Measurements from ENCODE around the gene SYPL2.

SYPL2 gene

GRCh38 chr1:109482791-109483671, 16.7 kb downstream of the SYPL2 start:
- H3K9me2 ChIP-seq (ENCODE audit: low read depth, low read length) = no peaks in the 10 kb centered on the region
- H2AFZ ChIP-seq (ENCODE audit: low read length) = peak overlapping the region; percentile 98; the same call in 1 of the 2 replicates
- no peak for TF ChIP-seq EZH2 (IDR thresholded peaks at IDR 0.05; ENCODE audit: borderline replicate concordance, low read length)
- TF ChIP-seq CTCF (IDR thresholded peaks at IDR 0.05; ENCODE audit: low read length) = peak; percentile 32; the same call in 1 of the 2 replicates
- peaks cover 23% of the 10 kb centered on the region for H3K4me1 ChIP-seq (ENCODE audit: insufficient read depth, low read length, severe bottlenecking)
- no peaks in the 10 kb centered on the region for H3K36me3 ChIP-seq (ENCODE audit: insufficient read depth, low read length)
- H3K9ac ChIP-seq (ENCODE audit: low read length) = peak overlapping the region; percentile 64; the same call in 1 of the 2 replicates
- H3K4me2 ChIP-seq (ENCODE audit: low read length) = peak overlapping the region; percentile 99
- no peaks in the 10 kb centered on the region; the same call in 1 of the 2 replicates for H3K27me3 ChIP-seq (ENCODE audit: insufficient read depth, low read length)
- H3K79me2 ChIP-seq (ENCODE audit: insufficient read depth, low read length) = no peaks in the 10 kb centered on the region
- no peaks in the 10 kb centered on the region for H4K20me1 ChIP-seq (ENCODE audit: insufficient read depth, low read length)
- H3F3A ChIP-seq (ENCODE audit: insufficient read depth, low read length) = peaks cover 5% of the 10 kb centered on the region; the same call in 1 of the 2 replicates
- no peaks in the 10 kb centered on the region for H3K9me3 ChIP-seq (ENCODE audit: low read length)
- H3K27ac ChIP-seq (ENCODE audit: low read depth, low read length, poor library complexity, severe bottlenecking) = no peak overlapping the region
- H3K4me3 ChIP-seq (ENCODE audit: low read depth, low read length, poor library complexity, severe bottlenecking) = peak overlapping the region; percentile 70

- Histone ChIP-seq H3K27ac (ENCODE audit: low read depth, low read length, poor library complexity, severe bottlenecking) (peak within 1 kb of the TSS; percentile 29), H3K27me3 (ENCODE audit: insufficient read depth, low read length) (no peaks in the 10 kb centered on the region; the same call in 1 of the 2 replicates), H3K36me3 (ENCODE audit: insufficient read depth, low read length) (no peaks in the 10 kb centered on the region), H3K9me3 (ENCODE audit: low read length) (no peaks in the 10 kb centered on the region), H3K9me2 (ENCODE audit: low read depth, low read length) (no peaks in the 10 kb centered on the region), H3K4me3 (ENCODE audit: low read depth, low read length, poor library complexity, severe bottlenecking) (peak within 1 kb of the TSS; percentile 86), H3K79me2 (ENCODE audit: insufficient read depth, low read length) (no peaks in the 10 kb centered on the region), H3K4me1 (ENCODE audit: insufficient read depth, low read length, severe bottlenecking) (peaks cover 23% of the 10 kb centered on the region), H3F3A (ENCODE audit: insufficient read depth, low read length) (peaks cover 5% of the 10 kb centered on the region; the same call in 1 of the 2 replicates), H4K20me1 (ENCODE audit: insufficient read depth, low read length) (no peaks in the 10 kb centered on the region), H3K4me2 (ENCODE audit: low read length) (peak within 1 kb of the TSS; percentile 99), H3K9ac (ENCODE audit: low read length) (peak within 1 kb of the TSS; percentile 84), H2AFZ (ENCODE audit: low read length) (peak within 1 kb of the TSS; percentile 98; the same call in 1 of the 2 replicates)
- TF ChIP-seq CTCF (IDR thresholded peaks at IDR 0.05; ENCODE audit: low read length) (no peak), EZH2 (IDR thresholded peaks at IDR 0.05; ENCODE audit: borderline replicate concordance, low read length) (no peak)
Observed at GRCh38 chr1:109483672-109484518, 17.5 kb downstream of the SYPL2 start, which contains the start of gene ATXN7L2. Gene ATXN7L2 (plus strand): TSS chr1:109483905. CDS start chr1:109483954, 49 bp downstream.

GRCh38 chr1:109484519-109484975, 18.2 kb downstream of the SYPL2 start:
- Histone ChIP-seq H3K9me3 (ENCODE audit: low read length) (no peaks in the 10 kb centered on the region), H3K9ac (ENCODE audit: low read length) (peak overlapping the region; percentile 84), H3K4me1 (ENCODE audit: insufficient read depth, low read length, severe bottlenecking) (peaks cover 23% of the 10 kb centered on the region), H3K36me3 (ENCODE audit: insufficient read depth, low read length) (no peaks in the 10 kb centered on the region), H3K9me2 (ENCODE audit: low read depth, low read length) (no peaks in the 10 kb centered on the region), H3K4me2 (ENCODE audit: low read length) (peak overlapping the region; percentile 97), H3F3A (ENCODE audit: insufficient read depth, low read length) (peaks cover 5% of the 10 kb centered on the region; the same call in 1 of the 2 replicates), H2AFZ (ENCODE audit: low read length) (peak overlapping the region; percentile 44; the same call in 1 of the 2 replicates), H3K27me3 (ENCODE audit: insufficient read depth, low read length) (no peaks in the 10 kb centered on the region; the same call in 1 of the 2 replicates), H3K27ac (ENCODE audit: low read depth, low read length, poor library complexity, severe bottlenecking) (peak overlapping the region; percentile 9), H3K4me3 (ENCODE audit: low read depth, low read length, poor library complexity, severe bottlenecking) (peak overlapping the region; percentile 86), H3K79me2 (ENCODE audit: insufficient read depth, low read length) (no peaks in the 10 kb centered on the region), H4K20me1 (ENCODE audit: insufficient read depth, low read length) (no peaks in the 10 kb centered on the region)
- TF ChIP-seq CTCF (IDR thresholded peaks at IDR 0.05; ENCODE audit: low read length) = no peak
- TF ChIP-seq EZH2 (IDR thresholded peaks at IDR 0.05; ENCODE audit: borderline replicate concordance, low read length) = no peak
